OCI-LY7 (cell line): ENCODE data around the gene NCKAP5. TPM values are rescaled to one million over a fixed set of nuclear protein-coding genes. Genes with fewer than 3 reads are reported as not detected.

Experiments
- BruUV-seq: library from RNA; stranded (reverse); fragments of 400-500 nt; replicated peaks from 2 replicates; lab custom pipeline; 2021; lab: Mats Ljungman, UMichigan
- CTCF ChIA-PET: fragments of 300-600 bp; sonication (Branson Sonifier 250); formaldehyde crosslinking; loops from one replicate; lab custom pipeline; 2022; ENCODE audit warnings: antibody characterized with exemption; ENCODE audit not compliant: unreplicated experiment; lab: Charles Lee
- POLR2A ChIA-PET: fragments of 300-600 bp; sonication (Branson Sonifier 250); formaldehyde crosslinking; loops from one replicate; lab custom pipeline; 2022; ENCODE audit warnings: antibody characterized with exemption; lab: Charles Lee
- DNase-seq: peaks from one replicate; pipeline ENCODE4 v3.0.0-alpha.2; 2015; ENCODE audit warnings: low spot score
- H2AFZ ChIP-seq: fragments of 200-600 bp; sonication (generic), shearing (Covaris generic); 2 replicates; pipeline ENCODE4 v1.6.1; 2014; ENCODE audit warnings: mild to moderate bottlenecking, antibody characterized with exemption, low read length, moderate library complexity
- H3K27ac ChIP-seq: fragments of 200-600 bp; sonication (generic); 2 replicates; pipeline ENCODE4 v1.5.1; 2014; ENCODE audit warnings: mixed run types, low read depth, mild to moderate bottlenecking, moderate library complexity, low read length, inconsistent platforms; ENCODE audit not compliant: poor library complexity, severe bottlenecking
- H3K36me3 ChIP-seq: fragments of 200-600 bp; sonication (generic); 2 replicates; pipeline ENCODE4 v1.6.1; 2014; ENCODE audit warnings: mild to moderate bottlenecking, antibody characterized with exemption, low read length, moderate library complexity, mixed read lengths; ENCODE audit not compliant: insufficient read depth
- H3K4me1 ChIP-seq: fragments of 200-600 bp; sonication (generic); 2 replicates; pipeline ENCODE4 v1.5.1; 2014; ENCODE audit warnings: mild to moderate bottlenecking, low read length; ENCODE audit not compliant: insufficient read depth, poor library complexity, severe bottlenecking
- H3K4me2 ChIP-seq: fragments of 200-600 bp; sonication (generic); 2 replicates; pipeline ENCODE4 v1.6.1; 2014; ENCODE audit warnings: mild to moderate bottlenecking, low read length
- H3K4me3 ChIP-seq: fragments of 200-600 bp; sonication (generic); 2 replicates; pipeline ENCODE4 v1.5.1; 2014; ENCODE audit warnings: mild to moderate bottlenecking, low read depth, low read length; ENCODE audit not compliant: poor library complexity, severe bottlenecking
- H3K79me2 ChIP-seq: fragments of 200-600 bp; sonication (generic); 2 replicates; pipeline ENCODE4 v1.6.1; 2016; ENCODE audit warnings: low read depth, mild to moderate bottlenecking, low read length, moderate library complexity, mixed read lengths; ENCODE audit not compliant: insufficient read depth
- H3K9me2 ChIP-seq: fragments of 200-600 bp; sonication (generic); 2 replicates; pipeline ENCODE4 v1.6.1; 2016; ENCODE audit warnings: mild to moderate bottlenecking, low read length, mixed read lengths; ENCODE audit not compliant: insufficient read depth
- H3K9me3 ChIP-seq: fragments of 200-600 bp; sonication (generic); 2 replicates; pipeline ENCODE4 v1.6.1; 2014; ENCODE audit warnings: mild to moderate bottlenecking, mixed run types, low read length, mixed read lengths
- H4K20me1 ChIP-seq: fragments of 200-600 bp; sonication (generic); 2 replicates; pipeline ENCODE4 v1.6.1; 2014; ENCODE audit warnings: mild to moderate bottlenecking, antibody characterized with exemption, low read length, moderate library complexity, mixed read lengths; ENCODE audit not compliant: insufficient read depth
- CTCF ChIP-seq: fragments of 200-600 bp; sonication (generic); conservative IDR thresholded peaks from 2 replicates; pipeline ENCODE4 v1.5.1; 2014; ENCODE audit warnings: mild to moderate bottlenecking, antibody characterized with exemption, low read length, moderate library complexity, mixed read lengths
- EZH2phosphoT487 ChIP-seq: fragments of 200-600 bp; sonication (generic); IDR thresholded peaks from 2 replicates; pipeline ENCODE4 v1.6.1; 2018; ENCODE audit warnings: low read depth, borderline replicate concordance, mild to moderate bottlenecking, mixed run types, antibody characterized with exemption, low read length, moderate library complexity, mixed read lengths
- intact Hi-C: fragments of 100-400 bp; cut with micrococcal nuclease; formaldehyde crosslinking; loops from one replicate; pipeline ENCODE4 v1.10.0; 2022; ENCODE audit not compliant: unreplicated experiment
- total RNA-seq, 2 experiments: library from RNA; depleted of rRNA in 1 of 2; stranded (reverse); fragments of >200 nt in 1 of 2; shearing (Covaris generic) in 1 of 2; gene quantifications; 2 replicates each; pipeline ENCODE4 v1.2.3, GENCODE V29; 2014 to 2022

Gene NCKAP5
- total RNA-seq, 2 experiments from 2014 or later: not detected

- Histone ChIP-seq H3K36me3 (no peaks in the 10 kb centered on the region), H3K9me2 (no peaks in the 10 kb centered on the region), H2AFZ (no peak overlapping the region), H3K4me1 (no peaks in the 10 kb centered on the region), H3K4me2 (no peak overlapping the region), H3K4me3 (no peak overlapping the region), H3K9me3 (no peaks in the 10 kb centered on the region), H3K79me2 (no peaks in the 10 kb centered on the region), H4K20me1 (no peaks in the 10 kb centered on the region), H3K27ac (no peak overlapping the region)
- DNase-seq: no peak
- ChIA-PET CTCF (no interaction called here), POLR2A (no interaction called here)
- intact Hi-C loops: no loop called here
- TF ChIP-seq EZH2phosphoT487: no peak
- no TSS peak for BruUV-seq
Measured at GRCh38 chr2:132978840-132979239, 589.4 kb downstream of the NCKAP5 start.

- ChIA-PET POLR2A (interaction anchor here (0.6 kb wide), 1 partner anchor 135 kb away, joined by 3 read pairs; no protein-coding TSS in a partner anchor), CTCF (no interaction called here)
Measured at GRCh38 chr2:132977812-132978529, 590.3 kb downstream of the NCKAP5 start.

More at GRCh38 chr2:132977812-132978529, 590.3 kb downstream of the NCKAP5 start:
- no peak for TF ChIP-seq CTCF
- TF ChIP-seq EZH2phosphoT487: no peak
- Histone ChIP-seq H4K20me1 (no peaks in the 10 kb centered on the region), H2AFZ (no peak overlapping the region), H3K27ac (no peak overlapping the region), H3K9me2 (no peaks in the 10 kb centered on the region), H3K4me1 (no peaks in the 10 kb centered on the region), H3K4me3 (no peak overlapping the region), H3K79me2 (no peaks in the 10 kb centered on the region), H3K9me3 (no peaks in the 10 kb centered on the region), H3K36me3 (no peaks in the 10 kb centered on the region), H3K4me2 (no peak overlapping the region)
- no TSS peak for BruUV-seq
- no peak for DNase-seq
- intact Hi-C loops: no loop called here
